Renal cortex interstitium (tissue), 11 donors: ENCODE data around the gene GSTM5. TPM values are rescaled to one million over a fixed set of nuclear protein-coding genes. Genes with fewer than 3 reads are reported as not detected.
"Not testable (repeated sequence)": the region's sequence is repeated elsewhere in the genome, so short reads cannot be mapped to it uniquely, and the experiment has no call there.

ENCODE experiments used
- DNase-seq, 11 donors: peaks; one replicate each; pipeline ENCODE4 v3.0.0-alpha.2; 2013; ENCODE audit warnings: low read depth in 9 of 11, low spot score in 4 of 11; ENCODE audit errors: extremely low read depth in 1 of 11
- polyA plus RNA-seq, 3 donors: library from polyadenylated mRNA; unstranded; fragments of 120-200 nt; gene quantifications; one replicate each; pipeline ENCODE4 v1.2.1, GENCODE V29; 2013; ENCODE audit not compliant: insufficient read length in 3 of 3

GSTM5 gene
- polyA plus RNA-seq, 3 donors: 42.1 to 65.8 (median 42.5) TPM

- no peak for DNase-seq
Observed at GRCh38 chr1:109719337-109719837, 7.3 kb downstream of the GSTM5 start.

GRCh38 chr1:109721042-109721441 is 9.0 kb downstream of the GSTM5 start:
- DNase-seq: no peak

- no peak for DNase-seq
Observed at GRCh38 chr1:109721971-109722370, 9.9 kb downstream of the GSTM5 start.

GRCh38 chr1:109722908-109723691 is 11.0 kb downstream of the GSTM5 start:
- DNase-seq: no peak

- DNase-seq: no peak
Observed at GRCh38 chr1:109724933-109725332, 12.9 kb downstream of the GSTM5 start.

GRCh38 chr1:109725510-109725909 is 13.5 kb downstream of the GSTM5 start:
- DNase-seq: no peak

GRCh38 chr1:109726007-109726406 is 14.0 kb downstream of the GSTM5 start:
- DNase-seq: no peak

GRCh38 chr1:109726728-109727373 is 14.8 kb downstream of the GSTM5 start:
- no peak for DNase-seq

- no peak for DNase-seq
Observed at GRCh38 chr1:109728870-109729269, 16.8 kb downstream of the GSTM5 start.

GRCh38 chr1:109730666-109731065 is 18.6 kb downstream of the GSTM5 start:
- DNase-seq: no peak

- DNase-seq: no peak
Observed at GRCh38 chr1:109732390-109732881, 20.4 kb downstream of the GSTM5 start.

- DNase-seq: no peak
Observed at GRCh38 chr1:109733236-109733870, 21.3 kb downstream of the GSTM5 start.

GRCh38 chr1:109739738-109740614 is 27.9 kb downstream of the GSTM5 start:
- peak; percentile 50 to 78 (median 73) for DNase-seq

GRCh38 chr1:109740615-109741373 is 28.7 kb downstream of the GSTM5 start, which contains the start of gene GSTM3:
GSTM3 (minus strand) TSS chr1:109741038; CDS start chr1:109740287, 751 bp downstream.
- DNase-seq: no peak

- not testable (repeated sequence) for DNase-seq
Observed at GRCh38 chr1:109748311-109748710, 36.3 kb downstream of the GSTM5 start.

- DNase-seq: no peak
Observed at GRCh38 chr1:109749221-109749620, 37.2 kb downstream of the GSTM5 start.

GRCh38 chr1:109750241-109750882 is 38.3 kb downstream of the GSTM5 start:
- no peak for DNase-seq

GRCh38 chr1:109750920-109751319 is 38.9 kb downstream of the GSTM5 start:
- DNase-seq: no peak
